Activated CD4-positive, alpha-beta memory T cell treated with anti-CD3 and anti-CD28 coated beads for 36 hours (primary cell): Measurements from ENCODE around the gene ARHGEF38. TPM values are rescaled to one million over a fixed set of nuclear protein-coding genes. Genes with fewer than 3 reads are reported as not detected.
A peak's percentile ranks its signal among the peaks of the same experiment; 100 is the strongest.
"Not testable (repeated sequence)": the region's sequence is repeated elsewhere in the genome, so short reads cannot be mapped to it uniquely, and the experiment has no call there.

Experiments
- CTCF ChIA-PET: fragments of 350-600 bp; sonication (Branson Sonifier 250); formaldehyde crosslinking; loops from one replicate; lab custom pipeline; 2021; ENCODE audit warnings: antibody characterized with exemption, inconsistent platforms; lab: Charles Lee
- POLR2A ChIA-PET: fragments of 350-600 bp; sonication (Branson Sonifier 250); formaldehyde crosslinking; loops from one replicate; lab custom pipeline; 2021; ENCODE audit warnings: antibody characterized with exemption; lab: Charles Lee
- DNase-seq: peaks from one replicate; pipeline ENCODE4 v3.0.0-alpha.2; 2020
- H3K27ac Mint-ChIP-seq: one replicate; pipeline ENCODE4 v1.8.0; 2021; ENCODE audit warnings: mixed read lengths
- H3K27me3 Mint-ChIP-seq: one replicate; pipeline ENCODE4 v1.8.0; 2021; ENCODE audit warnings: mixed read lengths
- H3K36me3 Mint-ChIP-seq: one replicate; pipeline ENCODE4 v1.8.0; 2021; ENCODE audit warnings: mixed read lengths
- H3K4me1 Mint-ChIP-seq: one replicate; pipeline ENCODE4 v1.8.0; 2021; ENCODE audit warnings: low read depth, mixed read lengths
- H3K4me3 Mint-ChIP-seq: one replicate; pipeline ENCODE4 v1.8.0; 2021; ENCODE audit warnings: mild to moderate bottlenecking, mixed read lengths
- H3K9me3 Mint-ChIP-seq: one replicate; pipeline ENCODE4 v1.8.0; 2021; ENCODE audit warnings: mixed read lengths
- intact Hi-C: fragments of 100-400 bp; cut with micrococcal nuclease; formaldehyde crosslinking; loops from one replicate; pipeline ENCODE4 v1.15.1; 2023
- total RNA-seq, 2 experiments: library from RNA; stranded (reverse); gene quantifications; one replicate each; pipeline ENCODE4 v1.2.3, GENCODE V29; 2021

Gene ARHGEF38
- total RNA-seq, 2 experiments from 2014 or later: not detected

DNA sequence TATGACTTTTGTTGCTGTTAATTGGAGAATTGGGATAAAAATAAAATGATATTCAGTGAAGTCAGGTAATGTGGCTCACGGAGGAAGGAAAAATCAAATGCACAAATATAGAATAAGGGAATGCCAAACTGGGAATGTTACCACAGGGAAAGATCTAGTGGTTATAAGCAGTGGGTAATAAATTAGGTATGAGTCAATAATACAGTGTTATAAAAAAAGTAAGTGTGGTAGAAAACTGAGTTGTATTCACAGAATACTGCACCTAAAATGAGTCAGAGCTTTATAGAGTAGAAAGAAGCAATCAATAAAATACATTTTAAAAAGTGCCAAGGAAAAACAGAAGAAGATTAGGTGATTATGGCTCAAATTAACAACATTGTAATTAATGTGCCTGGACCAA is 121.6 kb downstream of the ARHGEF38 start:
- ChIA-PET CTCF (no interaction called here), POLR2A (no interaction called here)
- H3K9me3 Mint-ChIP-seq: no peaks in the 10 kb centered on the region
- H3K4me3 Mint-ChIP-seq: no peak overlapping the region
- no peaks in the 10 kb centered on the region for H3K4me1 Mint-ChIP-seq
- peaks cover 3% of the 10 kb centered on the region for H3K27me3 Mint-ChIP-seq
- no peaks in the 10 kb centered on the region for H3K36me3 Mint-ChIP-seq
- H3K27ac Mint-ChIP-seq: no peak overlapping the region
- no peak for DNase-seq
- intact Hi-C loops: no loop called here

- H3K9me3 Mint-ChIP-seq: no peaks in the 10 kb centered on the region
- H3K36me3 Mint-ChIP-seq: peaks cover under 1% of the 10 kb centered on the region
- no peaks in the 10 kb centered on the region for H3K4me1 Mint-ChIP-seq
- CTCF ChIA-PET: no interaction called here
- POLR2A ChIA-PET: no interaction called here
- intact Hi-C loops: no loop called here
- no peak for DNase-seq
- H3K27me3 Mint-ChIP-seq: no peaks in the 10 kb centered on the region
- no peak overlapping the region for H3K27ac Mint-ChIP-seq
- H3K4me3 Mint-ChIP-seq: no peak overlapping the region
These were observed 125.3 kb downstream of the ARHGEF38 start for GRCh38 chr4:105677709-105678108.

DNA sequence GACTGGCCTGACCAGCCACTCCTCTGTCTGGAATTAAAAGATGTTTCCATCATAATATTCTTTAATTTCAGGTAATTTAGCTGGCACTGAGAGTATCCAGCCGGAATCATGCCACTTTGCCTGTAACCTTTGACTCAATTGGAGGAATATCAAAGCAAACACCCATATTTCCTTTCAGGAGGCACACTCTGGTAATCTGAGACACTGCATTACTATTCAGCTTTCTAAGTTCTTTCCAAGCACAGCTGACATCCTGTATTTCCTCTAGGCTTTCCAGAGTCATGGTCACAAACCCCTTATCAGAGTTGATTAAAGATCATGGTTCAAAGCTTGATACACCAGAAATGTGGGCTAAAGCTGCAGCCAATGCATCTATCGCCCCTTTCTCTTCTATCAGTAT is 126.8 kb downstream of the ARHGEF38 start:
- no peak for DNase-seq
- H3K27ac Mint-ChIP-seq: no peak overlapping the region
- H3K27me3 Mint-ChIP-seq: no peaks in the 10 kb centered on the region
- no peaks in the 10 kb centered on the region for H3K4me1 Mint-ChIP-seq
- ChIA-PET POLR2A (no interaction called here), CTCF (no interaction called here)
- no peak overlapping the region for H3K4me3 Mint-ChIP-seq
- intact Hi-C loops: no loop called here
- no peaks in the 10 kb centered on the region for H3K9me3 Mint-ChIP-seq
- H3K36me3 Mint-ChIP-seq: peaks cover 6% of the 10 kb centered on the region

DNA sequence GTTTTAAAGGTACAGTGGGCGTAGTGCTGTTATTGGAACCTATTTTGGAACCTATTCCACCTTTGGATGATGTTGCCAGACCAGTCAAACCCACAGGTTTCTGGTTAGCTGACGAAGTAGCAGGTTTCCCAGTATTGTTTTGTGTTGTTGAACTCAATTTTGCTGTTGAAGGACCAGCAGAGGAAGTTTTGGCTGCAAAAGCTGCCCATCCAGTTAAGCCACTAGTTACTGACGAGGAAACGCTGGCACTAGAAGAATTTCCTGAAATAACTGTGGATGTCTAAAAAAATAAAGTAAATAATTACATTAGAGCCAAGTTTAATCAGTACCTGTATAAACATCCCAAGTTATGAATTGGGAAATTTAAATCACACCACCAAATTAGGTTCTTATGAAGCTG is 130.6 kb downstream of the ARHGEF38 start:
- Mint-ChIP-seq H3K4me3 (no peak overlapping the region), H3K36me3 (peaks cover 7% of the 10 kb centered on the region), H3K27ac (no peak overlapping the region), H3K27me3 (no peaks in the 10 kb centered on the region), H3K4me1 (no peaks in the 10 kb centered on the region), H3K9me3 (no peaks in the 10 kb centered on the region)
- no peak for DNase-seq
- intact Hi-C loops: no loop called here
- CTCF ChIA-PET: interaction anchor here (0.7 kb wide), 1 partner anchor 345 kb away, joined by 4 read pairs; no protein-coding TSS in a partner anchor
- POLR2A ChIA-PET: no interaction called here

DNA sequence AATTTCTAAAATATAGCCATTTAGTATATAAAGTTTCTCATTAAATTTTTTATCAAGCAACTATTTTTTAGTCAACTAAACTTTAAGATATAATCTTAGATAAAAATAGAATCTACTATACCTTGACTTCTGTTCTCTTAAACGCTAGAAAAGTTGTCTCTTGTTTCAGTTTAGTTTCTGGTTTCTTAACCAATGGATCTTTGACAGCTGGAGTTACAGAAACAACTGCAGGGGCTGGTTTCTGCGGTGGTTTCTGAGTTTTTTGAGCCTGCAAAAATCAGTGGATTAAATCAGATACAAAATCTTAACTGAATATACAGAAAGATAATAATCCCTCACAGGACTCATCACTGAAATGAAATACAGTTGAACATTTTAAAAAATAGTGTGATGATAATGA is 134.2 kb downstream of the ARHGEF38 start:
- no peaks in the 10 kb centered on the region for H3K27me3 Mint-ChIP-seq
- H3K27ac Mint-ChIP-seq: no peak overlapping the region
- CTCF ChIA-PET: no interaction called here
- H3K36me3 Mint-ChIP-seq: peaks cover 17% of the 10 kb centered on the region
- no peaks in the 10 kb centered on the region for H3K4me1 Mint-ChIP-seq
- POLR2A ChIA-PET: no interaction called here
- no peak for DNase-seq
- intact Hi-C loops: no loop called here
- H3K9me3 Mint-ChIP-seq: no peaks in the 10 kb centered on the region
- H3K4me3 Mint-ChIP-seq: no peak overlapping the region

GRCh38 chr4:105694812-105695211 is 142.4 kb downstream of the ARHGEF38 start:
- H3K4me3 Mint-ChIP-seq, H3K9me3 Mint-ChIP-seq, H3K27me3 Mint-ChIP-seq, DNase-seq, POLR2A ChIA-PET, intact Hi-C loops, H3K27ac Mint-ChIP-seq, CTCF ChIA-PET, H3K4me1 Mint-ChIP-seq: not testable (repeated sequence)
- peaks cover 32% of the 10 kb centered on the region for H3K36me3 Mint-ChIP-seq

DNA sequence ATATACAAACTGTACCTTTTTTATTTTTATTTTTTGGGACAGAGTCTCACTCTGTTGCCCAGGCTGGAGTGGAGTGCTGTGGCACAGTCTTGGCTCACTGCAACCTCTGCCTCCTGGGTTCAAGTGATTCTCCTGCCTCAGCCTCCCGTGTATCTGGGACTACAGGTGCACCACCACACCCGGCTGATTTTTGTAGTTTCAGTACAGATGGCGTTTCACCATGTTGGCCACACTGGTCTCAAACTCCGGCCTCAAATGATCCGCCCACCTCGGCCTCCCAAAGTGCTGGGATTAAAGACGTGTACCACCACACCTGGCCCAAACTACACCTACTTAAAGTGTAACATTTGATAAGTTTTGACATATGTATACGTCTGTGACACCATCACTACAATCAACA is 143.4 kb downstream of the ARHGEF38 start:
- H3K9me3 Mint-ChIP-seq, H3K27me3 Mint-ChIP-seq, H3K4me1 Mint-ChIP-seq, POLR2A ChIA-PET, DNase-seq, H3K27ac Mint-ChIP-seq, CTCF ChIA-PET, intact Hi-C loops, H3K4me3 Mint-ChIP-seq: not testable (repeated sequence)
- H3K36me3 Mint-ChIP-seq: peaks cover 33% of the 10 kb centered on the region

- no peak overlapping the region for H3K4me3 Mint-ChIP-seq
- no peak for DNase-seq
- ChIA-PET POLR2A (no interaction called here), CTCF (no interaction called here)
- H3K27ac Mint-ChIP-seq: no peak overlapping the region
- H3K4me1 Mint-ChIP-seq: peaks cover 7% of the 10 kb centered on the region
- H3K36me3 Mint-ChIP-seq: peaks cover 21% of the 10 kb centered on the region
- H3K27me3 Mint-ChIP-seq: no peaks in the 10 kb centered on the region
- no peaks in the 10 kb centered on the region for H3K9me3 Mint-ChIP-seq
- intact Hi-C loops: no loop called here
These were observed 146.2 kb downstream of the ARHGEF38 start for GRCh38 chr4:105698607-105699006.

DNA sequence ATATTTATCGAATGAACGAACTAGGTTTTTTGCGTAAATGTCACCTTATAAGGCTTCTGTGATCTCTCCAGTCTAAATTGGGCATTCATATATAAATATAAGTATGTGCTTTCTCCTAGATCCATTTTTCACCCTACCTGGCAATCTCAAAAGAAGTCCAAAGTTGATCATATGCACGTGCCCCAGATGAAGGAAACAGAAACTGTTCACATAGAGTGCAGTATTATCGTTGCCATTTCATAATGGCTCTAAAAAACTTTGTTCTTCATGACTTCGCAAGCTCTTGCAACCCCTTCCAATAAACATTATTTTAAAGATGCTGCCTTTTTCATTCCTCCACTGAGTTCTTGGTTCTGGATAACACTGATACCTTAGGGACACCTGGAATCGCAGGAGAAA is 155.4 kb downstream of the ARHGEF38 start:
- peaks cover 5% of the 10 kb centered on the region for H3K36me3 Mint-ChIP-seq

GRCh38 chr4:105708181-105709080 is 156.0 kb downstream of the ARHGEF38 start, which contains the start of the genes GSTCD and INTS12:
Gene GSTCD, plus strand, starts transcription at chr4:105708784. Its CDS starts 8,830 bp downstream, at chr4:105717614.
Gene INTS12, minus strand, starts transcription at chr4:105708689. Its CDS starts 8,684 bp downstream, at chr4:105700005.
- POLR2A ChIA-PET: no interaction called here
- Mint-ChIP-seq H3K36me3 (peaks cover 5% of the 10 kb centered on the region), H3K4me1 (peaks cover 27% of the 10 kb centered on the region), H3K27ac (peak within 1 kb of the TSS; percentile 86), H3K27me3 (no peaks in the 10 kb centered on the region), H3K9me3 (no peaks in the 10 kb centered on the region), H3K4me3 (peak within 1 kb of the TSS; percentile 98)
- intact Hi-C loops: loop anchor here (1.0 to 10.0 kb wide), 6 partner anchors 235 to 648 kb away; partner anchors contain the start of gene TET2
- CTCF ChIA-PET: interaction anchor here (1.2 to 1.4 kb wide), 2 partner anchors 9 to 562 kb away, joined by 3 read pairs; partner anchors contain the start of gene TET2
- DNase-seq: peak; percentile 93

More for the DNA sequence above, 155.4 kb downstream of the ARHGEF38 start:
- POLR2A ChIA-PET: no interaction called here
- peak overlapping the region; percentile 86 for H3K27ac Mint-ChIP-seq
- peak overlapping the region; percentile 98 for H3K4me3 Mint-ChIP-seq
- no peaks in the 10 kb centered on the region for H3K27me3 Mint-ChIP-seq
- H3K4me1 Mint-ChIP-seq: peaks cover 27% of the 10 kb centered on the region
- CTCF ChIA-PET: interaction anchor here (1.2 to 1.4 kb wide), 2 partner anchors 9 to 561 kb away, joined by 3 read pairs; partner anchors contain the start of gene TET2
- no peaks in the 10 kb centered on the region for H3K9me3 Mint-ChIP-seq
- intact Hi-C loops: loop anchor here (1.0 to 10.0 kb wide), 6 partner anchors 234 to 647 kb away; partner anchors contain the start of gene TET2
- DNase-seq: no peak

DNA sequence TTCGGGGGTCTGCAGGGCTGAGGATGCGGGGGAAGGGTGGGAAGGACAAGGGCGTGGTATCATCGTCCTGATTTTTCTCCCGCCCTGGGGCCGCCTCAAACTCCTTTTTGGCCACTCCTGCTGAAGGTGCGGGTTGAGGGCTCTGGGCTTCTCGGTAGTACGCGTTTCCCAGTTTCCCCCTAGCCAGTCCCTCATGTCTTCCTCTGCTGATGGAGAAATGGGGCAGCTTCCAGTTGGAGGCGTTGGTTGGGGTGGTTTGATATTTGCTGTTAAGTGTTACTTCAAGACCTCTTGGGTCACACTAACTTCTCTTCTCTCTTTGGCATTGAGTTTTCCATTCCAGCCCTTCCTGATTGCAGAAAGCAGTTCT is 156.6 kb downstream of the ARHGEF38 start:
- H3K27ac Mint-ChIP-seq: peak overlapping the region; percentile 26
- intact Hi-C loops: loop anchor here (2.0 to 10.0 kb wide), 5 partner anchors 402 to 648 kb away; partner anchors contain the start of gene TET2
- H3K36me3 Mint-ChIP-seq: peaks cover 5% of the 10 kb centered on the region
- H3K4me1 Mint-ChIP-seq: peaks cover 27% of the 10 kb centered on the region
- peak overlapping the region; percentile 98 for H3K4me3 Mint-ChIP-seq
- POLR2A ChIA-PET: no interaction called here
- CTCF ChIA-PET: interaction anchor here (1.1 kb wide), 1 partner anchor 11 kb away, joined by 3 read pairs; no protein-coding TSS in a partner anchor
- DNase-seq: no peak
- no peaks in the 10 kb centered on the region for H3K27me3 Mint-ChIP-seq
- H3K9me3 Mint-ChIP-seq: no peaks in the 10 kb centered on the region

DNA sequence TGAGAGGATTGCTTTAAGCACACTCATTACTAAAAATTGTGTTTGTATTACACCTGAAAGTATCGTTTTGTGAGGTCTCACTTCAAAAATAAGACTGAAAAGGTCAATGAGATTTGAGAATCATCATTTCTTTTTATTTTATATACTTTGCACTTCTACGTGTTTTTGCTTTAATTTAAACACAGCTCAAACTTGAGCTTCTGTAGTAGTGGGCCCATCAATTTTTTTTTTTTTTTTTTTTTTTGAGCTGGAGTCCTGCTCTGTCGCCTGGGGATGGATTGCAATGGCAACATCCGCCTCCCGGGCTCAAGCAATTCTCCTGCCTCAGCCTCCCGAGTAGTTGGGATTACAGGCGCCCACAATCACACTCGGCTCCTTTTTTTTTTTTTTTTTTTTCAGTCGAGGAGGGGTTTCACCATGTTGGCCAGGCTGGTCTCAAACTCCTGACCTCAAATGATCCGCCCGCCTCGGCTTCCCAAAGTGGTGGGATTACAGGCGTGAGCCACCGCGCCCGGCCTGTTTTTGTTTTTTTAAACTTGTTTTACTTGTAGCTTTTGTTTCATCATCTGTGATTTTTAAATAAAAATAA is 157.7 kb downstream of the ARHGEF38 start:
- intact Hi-C loops: no loop called here
- Mint-ChIP-seq H3K4me1 (peaks cover 27% of the 10 kb centered on the region), H3K36me3 (peaks cover 5% of the 10 kb centered on the region), H3K27ac (no peak overlapping the region), H3K4me3 (peak overlapping the region; percentile 98), H3K27me3 (no peaks in the 10 kb centered on the region), H3K9me3 (no peaks in the 10 kb centered on the region)
- POLR2A ChIA-PET: no interaction called here
- CTCF ChIA-PET: interaction anchor here (0.6 to 1.7 kb wide), 4 partner anchors 9 to 1221 kb away, joined by 3 read pairs; partner anchors contain the start of gene PPA2
- no peak for DNase-seq
